K562 (cell line): ENCODE data around the gene COX10. TPM values are rescaled to one million over a fixed set of nuclear protein-coding genes. Genes with fewer than 3 reads are reported as not detected.

ENCODE experiments used
- ARID1B ChIP-seq: fragments of 450-650 bp; IDR thresholded peaks from 2 replicates; pipeline ENCODE4 v1.6.1; 2016; ENCODE audit warnings: antibody characterized with exemption, mild to moderate bottlenecking, inconsistent platforms
- ATF3 ChIP-seq, 2 experiments: fragments of 450-650 bp in 1 of 2; sonication (generic) in 1 of 2; formaldehyde crosslinking in 1 of 2; IDR thresholded peaks in 1 of 2; conservative IDR thresholded peaks in 1 of 2; 2 replicates each; pipeline versions ENCODE4 v1.6.1 to v1.8.1; 2016 to 2023; ENCODE audit warnings: mild to moderate bottlenecking in 2 of 2, moderate library complexity in 2 of 2, inconsistent platforms in 1 of 2, missing genetic modification reagents in 1 of 2
- ATF7 ChIP-seq: fragments of 450-650 bp; IDR thresholded peaks from 2 replicates; pipeline ENCODE4 v1.7.1; 2014; ENCODE audit warnings: mild to moderate bottlenecking, moderate library complexity
- CHD1 ChIP-seq: fragments of 200-600 bp; sonication (generic); IDR thresholded peaks from one replicate; pipeline ENCODE4 v1.6.1; 2012; ENCODE audit warnings: mild to moderate bottlenecking, moderate library complexity, low read length, inconsistent platforms
- CREB3 ChIP-seq: fragments of 450-650 bp; conservative IDR thresholded peaks from 2 replicates; pipeline ENCODE4 v1.6.1; 2016; ENCODE audit warnings: missing genetic modification characterization, low read depth, mild to moderate bottlenecking, missing compliant biosample characterization, moderate library complexity
- CTBP1 ChIP-seq: fragments of 450-650 bp; IDR thresholded peaks from 2 replicates; pipeline ENCODE4 v1.6.1; 2016; ENCODE audit warnings: borderline replicate concordance
- DPF2 ChIP-seq: fragments of 450-650 bp; IDR thresholded peaks from 2 replicates; pipeline ENCODE4 v1.6.1; 2016
- FOSL1 ChIP-seq: fragments of 200-800 bp; sonication (Bioruptor generic); conservative IDR thresholded peaks from 2 replicates; pipeline ENCODE4 v1.6.1; 2016; ENCODE audit warnings: missing genetic modification characterization, missing compliant biosample characterization
- GATA2 ChIP-seq: sonication (generic); formaldehyde crosslinking; IDR thresholded peaks from 2 replicates; pipeline ENCODE4 v1.4.0; 2020; ENCODE audit warnings: mild to moderate bottlenecking, missing genetic modification reagents
- HDAC2 ChIP-seq: fragments of 450-650 bp; IDR thresholded peaks from 2 replicates; pipeline ENCODE4 v1.6.1; 2016; ENCODE audit warnings: mild to moderate bottlenecking
- MAFF ChIP-seq: IDR thresholded peaks from 2 replicates; pipeline ENCODE4 v1.6.1; 2012; ENCODE audit warnings: low read length, improper control_type of control experiment
- NFIC ChIP-seq: fragments of 450-650 bp; IDR thresholded peaks from 2 replicates; pipeline ENCODE4 v1.6.1; 2017; ENCODE audit warnings: mild to moderate bottlenecking, inconsistent platforms
- SMAD4 ChIP-seq: fragments of 250-450 bp; sonication (Bioruptor Pico); conservative IDR thresholded peaks from 2 replicates; pipeline ENCODE4 v1.8.0; 2021; ENCODE audit warnings: inconsistent platforms, mild to moderate bottlenecking, moderate library complexity
- SMARCA4 ChIP-seq: fragments of 450-650 bp; IDR thresholded peaks from 2 replicates; pipeline ENCODE4 v1.6.1; 2016
- STAT5B ChIP-seq: fragments of 250-450 bp; sonication (Bioruptor Pico); IDR thresholded peaks from 2 replicates; pipeline ENCODE4 v1.8.0; 2021; ENCODE audit warnings: mild to moderate bottlenecking, inconsistent platforms
- TAL1 ChIP-seq: fragments of 450-650 bp; IDR thresholded peaks from 2 replicates; pipeline ENCODE4 v1.6.1; 2016; ENCODE audit warnings: mild to moderate bottlenecking
- TRIM24 ChIP-seq, 2 experiments: fragments of 450-650 bp; IDR thresholded peaks; 2 replicates each; pipeline ENCODE4 v1.6.1; 2016
- ZMIZ1 ChIP-seq, 2 experiments: fragments of 150-350 bp in 1 of 2; IDR thresholded peaks; 2 replicates each; pipeline ENCODE4 v1.6.1; 2012 to 2016; ENCODE audit warnings: low read depth in 2 of 2, low read length in 2 of 2, mild to moderate bottlenecking in 1 of 2, moderate library complexity in 1 of 2
- ZNF124 ChIP-seq: sonication (generic); formaldehyde crosslinking; IDR thresholded peaks from 2 replicates; pipeline ENCODE4 v1.8.1; 2022; ENCODE audit warnings: missing genetic modification reagents
- ZNF592 ChIP-seq: fragments of 450-650 bp; IDR thresholded peaks from 2 replicates; pipeline ENCODE4 v1.6.1; 2017; ENCODE audit warnings: antibody characterized with exemption, mild to moderate bottlenecking
- ZNF695 ChIP-seq: fragments of 450-650 bp; formaldehyde crosslinking; IDR thresholded peaks from 2 replicates; pipeline ENCODE4 v1.4.0; 2020; ENCODE audit warnings: mild to moderate bottlenecking, moderate library complexity
- polyA plus RNA-seq, 8 experiments: library from polyadenylated mRNA; depleted of rRNA in 4 of 8; stranded (reverse) in 5 of 8; unstranded in 3 of 8; fragments of >200 nt; fragmentation: Nextera tagmentation in 2 of 8; fragmentation: Illumina TruSeq in 1 of 8; extraction: Ambion mirVana in 2 of 8; extraction: Trizol in 1 of 8; gene quantifications; 2 replicates each; pipeline versions ENCODE4 v1.2.1 to v1.2.3, GENCODE V29; 2011 to 2014; ENCODE audit warnings: inconsistent platforms in 1 of 8, missing spikeins in 1 of 8
- total RNA-seq, 7 experiments: library from RNA; depleted of rRNA in 6 of 7; stranded (reverse); fragments of >200 nt in 6 of 7; fragmentation: Illumina TruSeq in 2 of 7; extraction: Trizol in 2 of 7; gene quantifications; 2 replicates each; pipeline versions ENCODE4 v1.2.1 to v1.2.3, GENCODE V29; 2011 to 2021; ENCODE audit warnings: low replicate concordance in 1 of 7

The COX10 gene
- total and polyA plus RNA-seq, 9 of the 15 experiments (the other 6 are each of a cell fraction or from before 2014, with no cell fraction given), result 10.3 to 26.4 (median 17.8) TPM

- no peak for TF ChIP-seq CREB3 (tag)
- no peak for TF ChIP-seq STAT5B (CRISPR knock-in tag)
- peak; percentile 80; the same call in 1 of the 2 replicates for TF ChIP-seq SMARCA4
- peak; percentile 64; the same call in 1 of the 2 replicates for TF ChIP-seq DPF2
- TF ChIP-seq ARID1B, result peak; percentile 83
- no peak for TF ChIP-seq GATA2 (CRISPR knock-in tag)
- 0 out of 2 replicates have a peak, but pooled peaks have one; percentile 8 for TF ChIP-seq NFIC
- TF ChIP-seq ZNF695 (CRISPR knock-in tag), result no peak
- peak; percentile 79 for TF ChIP-seq TAL1
- no peak for TF ChIP-seq CHD1
- 0 out of 2 replicates have a peak, but pooled peaks have one; percentile 30 for TF ChIP-seq ZNF592
- peak; percentile 89 for TF ChIP-seq ATF7
- peak; percentile 96 for TF ChIP-seq ATF3 (IDR thresholded peaks at IDR 0.05)
- no peak for TF ChIP-seq ATF3 (CRISPR knock-in tag; conservative IDR thresholded peaks at IDR 0.05)
- 0 out of 2 replicates have a peak, but pooled peaks have one; percentile 2 for TF ChIP-seq MAFF
- TF ChIP-seq TRIM24 (IDR thresholded peaks at IDR 0.05), result peak; percentile 83
- TF ChIP-seq CTBP1, result peak; percentile 78; the same call in 1 of the 2 replicates
- no peak for TF ChIP-seq ZNF124 (CRISPR knock-in tag)
- 0 out of 4 replicates have a peak, but pooled peaks of 1 of the 2 experiments have one; percentile 15 for TF ChIP-seq ZMIZ1 (IDR thresholded peaks at IDR 0.05; ENCODE audit: low read depth in 2 of 2, low read length in 2 of 2)
- TF ChIP-seq FOSL1 (tag), result peak; percentile 87
- peak; percentile 61; the same call in 1 of the 2 replicates for TF ChIP-seq HDAC2
- TF ChIP-seq SMAD4, result peak; percentile 53; the same call in 1 of the 2 replicates
Observed at GRCh38 chr17:14209215-14209614, 139.9 kb downstream of the COX10 start (continued).
